Left ventricle myocardium inferior (tissue), 1 donor: ENCODE results near the gene WEE1. TPM values are rescaled to one million over a fixed set of nuclear protein-coding genes. Genes with fewer than 3 reads are reported as not detected.
"Not testable (repeated sequence)": the region's sequence is repeated elsewhere in the genome, so short reads cannot be mapped to it uniquely, and the experiment has no call there.

Source experiments
- DNase-seq: peaks from one replicate; pipeline ENCODE4 v3.0.0-alpha.2; 2020
- H3K27ac ChIP-seq: fragments of 200-600 bp; replicated peaks from 2 replicates; pipeline ENCODE4 v1.8.0; 2021
- H3K27me3 ChIP-seq: fragments of 200-600 bp; 2 replicates; pipeline ENCODE4 v1.8.0; 2021; ENCODE audit warnings: low read depth
- H3K36me3 ChIP-seq: fragments of 200-600 bp; 2 replicates; pipeline ENCODE4 v1.8.0; 2021
- H3K4me1 ChIP-seq: fragments of 200-600 bp; 2 replicates; pipeline ENCODE4 v1.8.0; 2021
- H3K4me3 ChIP-seq: fragments of 200-600 bp; 2 replicates; pipeline ENCODE4 v1.8.0; 2021; ENCODE audit warnings: mild to moderate bottlenecking, moderate library complexity
- H3K9me3 ChIP-seq: fragments of 200-600 bp; replicated peaks from 2 replicates; pipeline ENCODE4 v1.8.0; 2021
- CTCF ChIP-seq: fragments of 200-600 bp; IDR thresholded peaks from 2 replicates; pipeline ENCODE4 v1.8.0; 2021; ENCODE audit warnings: antibody characterized with exemption, mild to moderate bottlenecking, borderline replicate concordance
- intact Hi-C: fragments of 100-400 bp; cut with micrococcal nuclease; formaldehyde crosslinking; loops from one replicate; pipeline ENCODE4 v1.11.0; 2022
- total RNA-seq: library from RNA; stranded (reverse); fragmentation: NEBNext Ultra II Directional; extraction: Animal tissue kit (Norgen Biotek cat#: 25700); gene quantifications from one replicate; pipeline ENCODE4 v1.2.1, GENCODE V29; 2021
- donor health status: DM: no; HTN: yes; CAD: no; lungs with severe emphysema.

Gene WEE1
- total RNA-seq, 1 donor from 2014 or later = 41.8 TPM

- H3K9me3 ChIP-seq = no peaks in the 10 kb centered on the region
- no peaks in the 10 kb centered on the region for H3K27me3 ChIP-seq
- no peak for DNase-seq
- no peak overlapping the region for H3K27ac ChIP-seq
- no peak for TF ChIP-seq CTCF
- H3K36me3 ChIP-seq = no peaks in the 10 kb centered on the region
- intact Hi-C loops = no loop called here
- peaks cover 22% of the 10 kb centered on the region for H3K4me1 ChIP-seq
- H3K4me3 ChIP-seq = no peak overlapping the region
These were observed 39.6 kb upstream of the WEE1 start for GRCh38 chr11:9533736-9534473.

- Histone ChIP-seq H3K4me3 (no peak overlapping the region), H3K9me3 (no peaks in the 10 kb centered on the region), H3K36me3 (no peaks in the 10 kb centered on the region), H3K27ac (no peak overlapping the region), H3K4me1 (peaks cover 10% of the 10 kb centered on the region), H3K27me3 (no peaks in the 10 kb centered on the region)
- intact Hi-C loops = no loop called here
- peak; percentile 81 for TF ChIP-seq CTCF
- peak; percentile 80 for DNase-seq
These were observed 38.2 kb upstream of the WEE1 start for GRCh38 chr11:9535189-9535781.

- H3K4me3 ChIP-seq = no peak overlapping the region
- H3K27me3 ChIP-seq = no peaks in the 10 kb centered on the region
- no peaks in the 10 kb centered on the region for H3K36me3 ChIP-seq
- no peaks in the 10 kb centered on the region for H3K9me3 ChIP-seq
- TF ChIP-seq CTCF = no peak
- H3K4me1 ChIP-seq = peaks cover 10% of the 10 kb centered on the region
- DNase-seq = no peak
- intact Hi-C loops = no loop called here
- no peak overlapping the region for H3K27ac ChIP-seq
These were observed 34.9 kb upstream of the WEE1 start for GRCh38 chr11:9538548-9538947.

- DNase-seq, H3K36me3 ChIP-seq, H3K4me1 ChIP-seq, H3K27ac ChIP-seq, H3K27me3 ChIP-seq, H3K4me3 ChIP-seq, H3K9me3 ChIP-seq, intact Hi-C loops: not testable (repeated sequence)
These were observed 24.3 kb upstream of the WEE1 start for GRCh38 chr11:9549216-9549615.

GRCh38 chr11:9550191-9550628 lies 23.3 kb upstream of the WEE1 start:
- no peak for TF ChIP-seq CTCF
- H3K9me3 ChIP-seq = peaks cover 5% of the 10 kb centered on the region
- intact Hi-C loops = no loop called here
- no peak overlapping the region for H3K4me3 ChIP-seq
- peaks cover 7% of the 10 kb centered on the region for H3K4me1 ChIP-seq
- H3K36me3 ChIP-seq = no peaks in the 10 kb centered on the region
- DNase-seq = no peak
- H3K27me3 ChIP-seq = no peaks in the 10 kb centered on the region
- no peak overlapping the region for H3K27ac ChIP-seq

- no peak for DNase-seq
- intact Hi-C loops = no loop called here
- no peak overlapping the region for H3K4me3 ChIP-seq
- H3K27ac ChIP-seq = no peak overlapping the region
- peaks cover 25% of the 10 kb centered on the region for H3K9me3 ChIP-seq
- H3K36me3 ChIP-seq = peaks cover 6% of the 10 kb centered on the region
- no peak for TF ChIP-seq CTCF
- H3K4me1 ChIP-seq = peaks cover 26% of the 10 kb centered on the region
- no peaks in the 10 kb centered on the region for H3K27me3 ChIP-seq
These were observed 12.0 kb upstream of the WEE1 start for GRCh38 chr11:9561279-9561982.
